HS-27A (cell line): ENCODE data around the gene FAM228A.
"Not testable (repeated sequence)": the region's sequence is repeated elsewhere in the genome, so short reads cannot be mapped to it uniquely, and the experiment has no call there.

Experiments used
- DNase-seq: peaks from one replicate; pipeline ENCODE4 v3.0.0-alpha.2; 2012; ENCODE audit warnings: low read depth, missing footprints

The FAM228A gene

DNA sequence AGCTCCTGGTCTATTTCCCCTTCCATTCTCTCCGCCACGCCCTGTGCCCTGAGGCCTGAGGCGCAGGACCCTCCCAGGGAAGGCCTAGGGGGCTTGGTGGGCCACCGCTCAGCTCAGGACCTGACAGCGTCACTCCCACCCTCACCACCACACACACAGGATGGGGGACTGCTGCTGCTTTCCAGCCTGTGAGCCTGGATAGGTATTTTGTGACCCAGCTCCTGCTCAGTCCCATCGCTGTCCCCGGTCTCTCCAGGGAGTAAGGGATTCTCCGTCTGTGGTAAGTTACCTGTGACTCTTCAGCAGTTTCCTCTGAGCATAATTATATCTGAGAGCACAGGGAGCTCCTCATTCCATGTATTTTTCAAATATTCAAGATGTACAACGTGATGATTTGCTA is 16.3 kb downstream of the FAM228A start:
- no peak for DNase-seq

DNA sequence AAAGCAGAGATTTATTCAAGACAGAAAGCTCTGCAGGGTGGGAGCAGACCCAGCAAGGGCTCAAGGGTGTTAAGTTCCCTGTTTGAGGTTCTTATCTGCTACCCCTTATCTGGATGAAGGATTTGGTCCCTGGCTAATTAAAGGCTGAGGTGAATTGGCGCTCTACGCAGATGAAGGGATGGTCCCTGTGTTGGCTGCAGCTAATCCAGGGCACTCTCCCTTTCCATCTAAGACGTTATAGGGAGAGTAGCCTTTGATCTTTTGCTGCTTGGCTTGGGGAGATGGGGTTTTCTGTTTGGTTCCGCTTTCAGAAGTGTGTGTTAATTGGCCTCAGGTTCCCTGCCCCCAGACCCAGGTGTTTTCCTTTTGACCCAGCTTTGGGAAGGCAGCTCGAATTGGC is 17.0 kb downstream of the FAM228A start:
- no peak for DNase-seq

DNA sequence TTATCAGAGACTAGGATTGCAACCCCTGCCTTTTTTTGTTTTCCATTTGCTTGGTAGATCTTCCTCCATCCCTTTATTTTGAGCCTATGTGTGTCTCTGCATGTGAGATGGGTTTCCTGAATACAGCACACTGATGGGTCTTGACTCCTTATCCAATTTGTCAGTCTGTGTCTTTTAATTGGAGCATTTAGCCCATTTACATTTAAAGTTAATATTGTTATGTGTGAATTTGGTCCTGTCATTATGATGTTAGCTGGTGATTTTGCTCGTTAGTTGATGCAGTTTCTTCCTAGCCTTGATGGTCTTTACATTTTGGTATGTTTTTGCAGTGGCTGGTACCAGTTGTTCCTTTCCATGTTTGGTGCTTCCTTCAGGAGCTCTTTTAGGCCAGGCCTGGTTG is 22.4 kb downstream of the FAM228A start:
- DNase-seq, result not testable (repeated sequence)

DNA sequence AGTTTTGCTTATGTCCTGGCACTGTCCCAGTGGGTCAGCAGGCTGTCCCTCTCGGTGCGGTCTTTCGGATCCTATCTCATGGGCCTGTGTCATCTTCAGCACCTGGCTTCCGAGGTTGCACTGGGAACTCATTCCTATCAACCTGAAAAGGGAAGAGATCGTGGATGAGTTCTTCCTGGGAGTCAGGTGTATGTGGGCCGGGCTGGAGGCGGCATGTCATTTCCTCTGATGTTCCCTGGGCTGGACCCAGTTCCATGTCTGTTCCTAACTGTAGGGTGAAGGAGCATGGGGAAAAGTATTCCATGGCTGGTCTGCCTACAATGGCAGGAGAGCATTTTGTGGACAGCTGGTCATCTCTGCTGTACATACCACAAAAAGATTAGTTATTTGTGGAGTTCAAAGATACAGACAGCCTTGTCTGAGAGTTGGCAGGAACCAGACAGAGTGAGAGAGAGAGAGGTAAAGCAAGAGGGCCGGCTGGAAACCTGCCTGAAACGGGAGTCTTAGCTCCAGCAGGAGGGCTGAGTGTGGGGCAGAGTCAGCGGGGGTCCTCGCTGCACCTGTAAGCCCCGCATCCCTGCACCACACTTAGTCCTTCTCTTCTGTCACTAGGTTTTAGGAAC is 25.2 kb downstream of the FAM228A start:
- no peak for DNase-seq

DNA sequence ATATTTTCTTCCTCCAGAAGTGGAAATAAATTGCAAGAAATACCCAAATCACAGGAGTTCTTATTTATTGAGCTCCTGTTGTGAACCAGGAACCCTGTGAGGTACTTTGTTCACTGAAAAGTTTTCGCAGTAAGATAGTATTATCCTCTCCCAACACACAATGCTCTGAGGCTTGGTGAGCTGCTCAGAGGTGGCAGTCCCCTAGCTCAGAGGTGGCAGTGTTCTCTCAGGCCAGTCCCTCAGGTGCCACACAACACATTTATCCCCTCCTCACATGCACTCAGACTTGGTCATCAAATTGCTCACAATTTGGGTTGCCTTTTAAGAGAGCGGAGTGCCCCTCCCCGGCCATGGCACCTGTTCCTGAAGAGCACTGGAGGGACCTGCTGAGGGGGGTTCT is 25.9 kb downstream of the FAM228A start:
- no peak for DNase-seq

DNA sequence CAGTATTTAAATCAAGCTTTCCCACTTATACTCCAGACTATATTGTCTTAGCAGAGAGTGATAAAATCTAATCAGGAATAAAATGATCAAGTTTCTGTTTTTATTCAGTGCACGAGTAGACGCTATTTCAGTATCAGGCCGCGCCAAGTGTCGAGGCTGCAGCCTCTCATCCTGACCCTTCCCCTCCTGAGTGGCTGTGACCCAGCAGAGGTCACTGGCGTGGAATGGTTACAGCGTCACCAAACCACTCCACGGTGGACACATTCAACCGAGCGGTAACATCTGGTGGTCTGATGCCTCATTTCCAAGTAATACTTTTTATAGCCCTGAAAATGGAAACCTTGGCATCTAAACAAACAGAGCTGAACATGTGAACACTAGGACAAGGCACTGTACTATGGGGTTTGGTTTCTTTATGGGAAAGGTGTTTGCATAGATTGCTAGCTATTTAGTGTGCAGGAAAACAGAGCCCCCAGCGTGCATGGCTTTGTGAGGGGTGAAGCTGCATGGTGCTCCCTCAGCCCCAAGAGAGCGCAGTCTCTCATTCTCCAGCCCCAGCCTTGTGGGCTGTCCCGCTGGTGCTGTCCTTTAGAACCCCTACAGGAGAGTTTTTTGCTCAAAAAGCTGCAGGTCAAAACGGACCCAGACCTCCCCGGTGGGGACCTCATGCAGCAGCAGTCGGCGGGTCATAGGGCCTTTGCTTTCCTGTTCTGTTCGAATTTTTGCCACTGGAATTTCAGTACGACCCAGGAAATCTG is 28.4 kb downstream of the FAM228A start:
- DNase-seq, result no peak

DNA sequence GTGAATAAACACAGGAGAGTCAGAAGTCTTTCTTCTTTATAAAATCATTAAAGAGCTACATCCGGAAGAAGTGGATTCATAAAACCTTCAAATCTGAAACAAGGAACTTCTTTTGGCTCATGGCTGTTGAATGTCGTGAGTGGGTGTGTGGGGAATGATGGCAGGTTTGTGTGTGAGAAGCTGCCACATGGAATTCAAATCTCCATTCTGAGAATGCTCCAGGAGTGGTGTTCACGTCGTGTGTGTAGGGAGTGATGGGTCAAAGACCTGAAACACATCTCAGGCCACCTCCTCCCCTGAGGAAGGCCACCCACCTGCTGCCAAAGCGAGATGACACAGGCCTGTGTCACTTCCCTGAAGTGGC is 28.9 kb downstream of the FAM228A start:
- no peak for DNase-seq

DNA sequence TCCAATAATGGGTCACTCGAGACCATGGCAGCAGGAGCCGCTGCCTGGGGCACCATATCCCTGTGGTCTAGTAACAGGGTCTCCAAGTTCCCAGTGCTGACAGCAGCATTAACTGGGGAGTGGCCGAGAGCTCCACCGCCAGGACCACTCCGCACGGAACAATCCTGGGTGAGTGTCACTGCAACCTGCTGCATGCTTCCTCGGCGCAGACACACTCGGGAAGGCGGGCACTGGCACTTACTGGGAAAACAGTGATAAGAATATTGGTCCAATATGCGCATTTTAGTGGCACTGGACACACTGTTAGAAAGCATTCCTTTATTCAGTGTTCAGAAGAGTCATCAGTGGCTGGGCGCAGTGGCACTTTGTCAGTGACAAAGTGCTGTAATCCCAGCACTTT is 29.7 kb downstream of the FAM228A start:
- DNase-seq, result no peak

DNA sequence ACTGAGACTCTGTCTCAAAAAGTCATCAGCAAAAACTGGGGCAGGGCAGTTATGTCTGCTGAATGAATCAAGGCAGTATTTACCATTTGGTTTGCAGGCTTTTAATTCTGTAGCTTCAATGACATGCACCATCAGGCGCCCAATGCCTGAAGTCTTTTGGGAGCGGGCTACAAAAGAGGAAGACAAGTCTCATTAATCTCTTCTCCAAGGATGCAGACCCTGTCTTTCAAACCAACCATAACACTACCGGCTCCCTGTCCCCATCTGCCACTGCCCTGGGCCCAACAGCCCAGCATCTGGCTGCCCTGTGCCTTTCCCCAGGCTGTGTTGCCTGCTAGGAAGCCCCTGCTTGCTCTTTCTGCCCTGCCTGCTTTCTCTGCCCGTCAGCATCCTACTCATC is 30.3 kb downstream of the FAM228A start:
- DNase-seq, result no peak

DNA sequence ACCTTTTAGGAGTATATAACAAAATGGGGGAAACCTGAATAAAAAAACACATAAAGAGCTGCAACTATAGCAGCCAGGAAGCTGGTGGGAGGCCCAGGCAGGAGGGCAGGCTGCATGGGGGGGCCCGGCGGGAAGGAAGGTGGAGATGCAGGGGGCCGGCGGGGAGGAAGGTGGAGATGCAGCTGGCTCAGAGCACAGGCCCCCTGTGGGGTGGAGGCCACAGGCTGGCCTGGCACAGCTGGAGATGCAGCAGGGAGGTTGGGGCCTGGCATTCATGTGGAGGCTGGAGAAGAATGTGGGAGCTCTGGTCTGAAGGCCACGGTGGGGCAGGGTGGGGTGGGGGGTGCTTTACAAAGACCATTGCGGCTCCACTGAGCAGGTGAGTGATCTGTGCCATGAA is 31.4 kb downstream of the FAM228A start:
- DNase-seq, result no peak

DNA sequence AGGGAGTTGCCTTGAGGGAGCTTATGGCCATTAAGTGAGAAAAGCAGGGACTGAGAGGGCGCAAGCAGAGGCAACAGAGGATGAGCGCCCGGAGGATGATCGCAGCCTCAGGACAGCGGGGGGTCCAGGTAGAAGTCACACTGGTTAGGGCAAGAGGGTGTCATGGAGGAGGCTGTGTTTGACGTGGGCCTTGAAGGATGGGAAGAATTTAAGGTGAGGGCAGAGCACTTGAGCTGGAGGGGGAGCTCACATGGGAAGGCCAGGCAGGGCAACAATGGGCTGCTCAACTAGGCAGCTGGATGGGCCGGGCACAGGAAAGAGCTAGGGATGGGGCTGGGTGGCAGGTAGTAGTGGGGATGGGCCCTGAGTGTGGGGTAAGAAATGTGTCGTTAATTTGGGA is 31.9 kb downstream of the FAM228A start:
- no peak for DNase-seq

DNA sequence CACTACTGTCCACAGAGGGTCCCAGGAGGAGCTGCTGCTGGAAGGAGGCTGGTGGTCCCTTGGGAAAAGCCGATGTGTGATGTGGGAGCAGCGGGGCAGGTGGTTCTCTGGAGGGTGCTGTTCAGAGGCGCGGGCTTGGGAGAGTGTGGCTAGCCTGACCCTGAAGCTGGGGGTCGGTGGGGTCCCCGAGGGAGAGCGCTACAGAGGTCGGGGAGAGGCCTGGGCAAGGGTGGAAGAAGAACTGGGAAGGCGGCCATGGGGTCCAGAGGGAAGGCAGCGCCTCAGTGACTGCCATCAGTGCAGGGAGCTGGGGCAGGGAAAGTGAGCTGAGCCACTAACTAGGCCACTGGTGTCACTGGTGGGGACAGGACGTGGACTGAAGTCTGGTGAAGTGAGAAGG is 32.5 kb downstream of the FAM228A start:
- no peak for DNase-seq

DNA sequence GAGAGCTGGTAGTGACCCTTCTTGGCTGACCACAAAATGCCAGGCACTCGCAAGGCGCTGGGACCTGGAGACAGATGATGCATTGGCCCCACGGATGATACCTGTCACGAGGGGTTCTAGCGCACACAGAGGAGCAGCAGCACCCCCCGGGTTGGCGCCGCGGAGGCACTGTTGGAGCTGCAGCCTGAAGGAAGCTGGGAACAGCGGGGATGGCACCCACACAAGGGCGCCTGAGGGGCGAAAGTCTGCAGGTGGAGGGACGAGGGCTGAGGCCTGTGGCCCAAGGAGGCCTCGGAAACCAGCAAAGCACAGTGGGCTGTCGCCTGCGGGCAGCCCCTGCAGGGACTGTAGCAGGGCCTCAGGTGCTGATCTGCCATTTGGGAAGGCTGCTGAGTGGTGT is 33.6 kb downstream of the FAM228A start:
- DNase-seq, result no peak

DNA sequence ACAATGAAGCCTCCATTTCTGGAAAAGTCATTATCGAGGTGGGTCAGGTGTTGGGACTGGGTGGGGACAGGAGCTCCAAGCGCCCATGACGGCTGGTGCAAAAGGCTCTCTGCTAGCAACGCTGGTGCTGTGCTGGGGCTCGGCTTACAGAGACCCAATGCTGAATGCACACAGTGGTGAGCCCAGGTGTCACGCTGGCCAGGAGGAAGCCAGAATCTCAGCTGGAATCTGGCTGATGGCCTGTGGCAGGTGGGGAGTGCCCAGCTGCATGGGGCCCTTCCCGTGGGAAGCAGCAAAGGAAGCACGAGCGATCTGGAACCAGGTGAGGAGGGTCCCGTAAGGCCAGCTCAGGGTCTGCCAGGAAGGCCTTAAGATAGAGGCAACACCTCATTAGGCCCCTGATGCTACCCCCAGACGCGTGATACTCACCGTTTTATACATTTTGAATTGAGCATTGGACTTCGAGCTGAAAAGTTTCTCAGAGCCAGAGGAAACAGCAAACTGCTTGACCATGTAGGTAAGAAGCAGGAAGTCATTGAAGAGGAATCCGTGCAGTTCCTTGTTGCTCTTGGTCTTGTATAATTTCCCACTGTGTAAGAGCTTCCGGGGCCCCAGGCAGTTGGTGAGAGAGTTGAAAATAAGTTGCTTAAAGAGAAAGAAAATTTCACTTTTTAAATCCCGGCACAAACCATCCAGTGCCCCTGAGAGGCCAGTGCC is 34.7 kb downstream of the FAM228A start:
- no peak for DNase-seq

DNA sequence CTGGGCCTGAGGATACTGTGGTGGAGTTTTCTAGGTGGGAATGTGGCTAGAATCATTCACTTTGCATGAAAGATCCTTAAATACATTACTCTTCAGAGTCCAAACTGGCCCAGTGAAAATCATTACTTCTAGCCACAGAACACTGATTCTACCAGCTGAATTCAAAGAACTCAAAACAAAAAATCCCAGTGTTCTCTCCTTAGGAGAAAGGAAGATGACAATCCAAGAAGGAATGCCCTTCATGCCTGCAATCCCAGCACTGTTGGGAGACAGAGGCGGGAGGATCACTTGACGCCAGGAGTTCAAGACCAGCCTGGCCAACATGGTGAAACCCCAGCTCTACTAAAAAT is 35.2 kb downstream of the FAM228A start:
- DNase-seq, result no peak

DNA sequence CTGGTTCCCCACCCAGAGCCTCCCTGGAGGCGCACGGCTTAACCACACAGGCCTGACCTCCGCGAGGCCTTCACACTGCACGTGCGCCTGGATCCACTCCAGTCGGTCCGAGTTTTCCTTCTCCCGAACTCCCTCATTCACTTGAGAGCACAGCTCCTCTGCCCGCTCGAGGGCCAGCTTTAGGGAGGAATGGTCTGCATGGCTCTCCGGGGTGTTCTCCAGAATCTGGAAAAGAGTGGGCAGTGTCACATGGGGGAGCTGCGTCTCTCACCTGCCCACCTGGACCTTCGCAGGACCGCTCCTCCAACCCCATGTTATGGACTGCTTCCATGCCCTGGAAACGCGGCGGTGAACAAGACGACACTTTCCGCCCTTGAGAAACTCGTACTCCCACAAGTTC is 35.9 kb downstream of the FAM228A start:
- no peak for DNase-seq

DNA sequence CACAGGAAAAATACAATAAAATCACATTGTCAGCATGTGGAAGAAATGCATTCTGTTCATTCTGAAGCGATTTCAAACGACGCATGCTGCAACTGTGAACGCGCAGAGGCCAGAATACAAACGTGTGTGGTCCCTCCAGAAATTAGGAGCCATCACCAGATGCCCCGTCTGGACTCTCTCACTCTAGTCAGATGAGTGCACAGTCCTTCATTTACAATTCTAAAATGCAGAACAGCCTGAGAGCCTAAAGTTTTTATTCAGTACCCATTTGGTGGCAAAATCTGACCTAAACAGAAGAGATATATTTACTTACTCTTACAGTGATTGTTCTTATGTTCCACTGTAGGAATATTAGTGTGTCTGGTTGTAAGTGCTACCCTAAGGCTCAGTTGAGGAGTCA is 36.6 kb downstream of the FAM228A start:
- no peak for DNase-seq

DNA sequence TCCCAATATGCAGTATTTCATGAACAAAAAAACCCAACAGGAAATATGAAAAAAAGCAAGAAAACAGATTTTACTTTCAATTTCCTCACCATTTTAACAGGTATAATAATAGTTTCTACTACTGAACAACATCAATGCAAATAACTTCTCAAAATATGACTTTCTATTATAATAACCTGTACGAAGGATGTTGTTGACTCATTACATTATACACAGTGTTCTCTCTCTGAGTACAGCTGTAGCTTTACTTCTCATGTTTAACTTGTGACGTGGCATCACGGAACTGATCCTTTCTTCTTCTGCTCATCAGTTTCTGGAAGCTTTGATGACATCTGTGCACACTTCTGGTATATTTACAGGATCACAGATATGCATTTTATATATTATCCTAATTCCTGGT is 40.0 kb downstream of the FAM228A start:
- DNase-seq, result no peak

DNA sequence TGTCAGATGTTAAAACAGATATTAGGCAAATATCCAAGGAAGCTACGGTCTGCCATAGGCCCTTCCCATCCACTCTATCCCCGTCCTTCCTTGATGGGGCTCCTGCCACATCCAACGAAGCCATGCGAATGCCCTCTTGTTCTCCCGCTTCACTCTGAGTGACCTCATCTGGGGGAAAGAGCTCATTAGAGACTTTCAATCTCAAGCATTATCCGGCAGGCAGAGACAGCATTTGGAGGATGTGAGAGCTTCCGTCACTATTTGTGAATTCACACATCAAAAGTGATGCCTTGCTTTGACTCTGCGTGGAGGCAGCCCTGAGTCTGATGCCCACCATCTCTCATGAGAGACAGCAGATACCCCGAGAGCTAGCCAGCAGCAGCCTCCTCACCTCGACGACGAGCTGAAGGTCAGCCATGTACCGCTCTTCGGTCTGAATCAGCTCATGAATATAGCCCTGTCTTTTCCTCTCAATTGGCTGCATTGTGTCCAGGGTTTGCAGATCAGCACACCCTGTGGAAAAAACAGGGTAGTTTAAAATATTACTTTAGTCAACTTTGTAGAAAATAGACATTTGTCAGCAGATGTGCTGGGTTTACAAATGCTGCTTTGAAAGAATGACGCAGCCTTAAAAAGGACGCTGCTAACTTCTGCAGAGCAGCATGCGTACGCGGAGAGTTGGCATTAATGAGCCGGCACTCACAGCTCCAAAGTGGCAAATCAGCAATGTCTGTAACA is 45.9 kb downstream of the FAM228A start:
- no peak for DNase-seq

DNA sequence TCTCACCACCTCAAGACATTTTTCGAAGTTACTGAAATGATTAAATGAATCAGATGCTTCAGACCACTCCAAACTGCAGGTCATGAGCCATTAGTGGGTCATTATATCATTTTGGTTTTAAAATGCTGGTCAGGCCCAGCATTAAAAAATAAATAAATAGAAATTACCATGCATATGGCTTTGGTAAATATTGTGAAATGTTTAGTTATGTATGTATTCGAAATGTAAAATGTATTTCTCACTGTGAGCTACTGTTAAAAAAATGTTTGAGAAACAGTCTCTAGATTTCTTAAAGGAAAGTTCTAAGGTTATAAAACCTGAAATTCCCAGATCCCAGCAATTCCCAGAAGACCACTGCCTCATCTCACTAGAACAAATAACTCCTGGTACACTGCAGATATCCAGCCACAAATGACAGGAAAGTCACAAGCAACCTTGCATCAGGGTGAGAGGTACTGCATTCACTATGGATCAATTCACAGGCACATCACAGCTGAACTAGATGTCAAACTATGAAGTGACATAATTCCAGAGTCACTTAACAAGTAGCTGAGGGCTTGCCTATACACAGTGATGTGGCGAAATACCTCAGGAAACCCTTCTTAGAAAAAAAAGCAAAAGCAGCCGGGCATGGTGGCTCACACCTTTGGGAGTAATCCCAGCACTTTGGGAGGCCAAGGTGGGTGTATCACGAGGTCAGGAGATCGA is 46.6 kb downstream of the FAM228A start:
- DNase-seq, result no peak

DNA sequence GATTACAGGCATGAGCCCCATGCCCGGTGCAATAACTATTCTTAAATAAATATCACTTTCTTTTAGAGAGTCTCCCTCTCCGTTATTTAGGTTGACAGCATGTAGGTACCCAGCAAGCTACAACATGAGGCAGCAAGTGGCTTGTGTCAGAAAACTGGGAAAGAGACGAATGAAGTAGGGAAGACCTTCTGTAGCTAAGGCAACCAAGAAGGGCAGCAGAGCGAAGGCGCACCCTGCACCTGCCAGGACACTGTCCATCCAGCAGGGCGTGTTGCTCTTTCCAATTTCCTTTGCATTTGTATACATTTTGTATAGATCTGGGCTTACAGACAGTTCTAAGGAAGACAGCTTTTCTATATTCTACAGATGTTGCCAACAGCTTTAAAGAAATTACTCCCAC is 48.1 kb downstream of the FAM228A start:
- DNase-seq, result no peak

DNA sequence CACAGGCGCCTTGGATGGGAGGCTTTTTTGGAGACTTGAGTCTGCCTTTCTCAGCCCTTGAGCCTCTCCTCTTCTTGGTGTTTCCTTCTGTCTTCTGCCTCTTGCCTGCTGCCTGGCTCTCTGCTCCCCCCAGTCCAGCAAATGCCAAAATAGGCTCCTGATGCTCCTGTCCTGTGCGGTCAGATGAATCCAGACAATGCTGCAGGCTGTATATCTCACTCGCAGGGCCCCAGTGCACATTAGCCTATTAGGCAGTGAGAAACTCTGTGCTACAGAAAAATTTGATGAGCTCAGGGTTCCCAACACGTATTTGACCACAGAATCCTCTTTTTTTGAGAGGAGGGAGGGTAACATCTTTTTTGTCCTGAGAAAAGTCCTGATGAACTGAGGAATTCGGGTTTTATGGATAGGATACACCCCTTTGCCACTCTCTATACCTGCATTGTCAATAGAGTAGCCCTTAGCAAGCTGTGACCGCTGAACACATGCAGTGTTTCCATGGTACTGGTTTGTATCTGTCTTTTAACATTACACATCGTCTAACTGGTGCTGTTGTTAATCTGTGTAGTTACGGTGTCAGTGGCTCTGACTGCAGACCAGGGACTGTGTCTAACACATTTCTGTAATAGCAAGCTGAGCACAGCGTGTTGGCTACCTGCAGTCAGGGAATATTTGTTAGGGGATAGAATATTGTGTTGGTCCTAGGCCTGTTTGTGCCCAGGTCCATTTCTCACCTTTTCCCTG is 50.8 kb downstream of the FAM228A start:
- no peak for DNase-seq
